ENCODE data around the gene YTHDF1. TPM values are rescaled to one million over a fixed set of nuclear protein-coding genes. Genes with fewer than 3 reads are reported as not detected.

YTHDF1 gene
- polyA plus RNA-seq, 1 donor, result 31.7 TPM

DNA sequence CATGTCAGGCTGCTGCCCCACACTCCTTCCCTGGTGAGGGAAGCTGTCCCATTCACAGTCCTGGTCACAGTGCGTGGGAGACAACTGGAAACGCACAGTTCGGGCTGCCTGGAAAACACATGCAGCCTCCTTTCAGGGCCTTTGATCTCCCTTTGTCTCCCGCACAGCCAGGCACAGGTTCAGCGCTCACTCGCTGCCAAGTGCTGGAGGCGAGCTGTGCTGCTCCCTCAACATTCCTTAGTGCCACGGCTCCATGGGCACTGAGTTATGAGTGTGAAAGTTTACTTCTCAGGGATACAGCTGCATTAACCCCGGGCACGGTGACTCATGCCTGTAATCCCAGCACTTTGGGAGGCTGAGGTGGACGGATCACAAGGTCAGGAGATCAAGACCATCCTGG, 9.1 kb downstream of the YTHDF1 start:
- no peak for DNase-seq

DNA sequence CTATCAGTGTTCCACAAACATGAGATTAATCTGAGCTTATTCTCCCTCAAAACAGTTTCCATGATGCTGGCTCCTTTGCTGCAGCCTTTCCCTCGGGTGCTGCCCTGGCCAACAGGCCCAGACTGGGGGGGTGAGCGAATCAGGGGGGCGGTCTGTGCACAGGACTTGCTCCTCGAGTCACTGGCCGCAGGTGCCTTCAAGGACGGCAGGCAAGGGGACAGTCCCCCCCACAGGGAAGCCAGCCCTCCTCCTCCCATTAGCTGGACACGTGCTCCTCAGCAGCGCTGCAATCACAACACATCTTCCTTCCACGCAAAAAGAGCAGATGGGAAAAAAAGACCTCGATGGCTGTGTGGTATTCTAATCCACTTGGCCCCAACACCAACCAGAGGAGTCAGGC, 10.0 kb downstream of the YTHDF1 start:
- DNase-seq, result no peak

DNA sequence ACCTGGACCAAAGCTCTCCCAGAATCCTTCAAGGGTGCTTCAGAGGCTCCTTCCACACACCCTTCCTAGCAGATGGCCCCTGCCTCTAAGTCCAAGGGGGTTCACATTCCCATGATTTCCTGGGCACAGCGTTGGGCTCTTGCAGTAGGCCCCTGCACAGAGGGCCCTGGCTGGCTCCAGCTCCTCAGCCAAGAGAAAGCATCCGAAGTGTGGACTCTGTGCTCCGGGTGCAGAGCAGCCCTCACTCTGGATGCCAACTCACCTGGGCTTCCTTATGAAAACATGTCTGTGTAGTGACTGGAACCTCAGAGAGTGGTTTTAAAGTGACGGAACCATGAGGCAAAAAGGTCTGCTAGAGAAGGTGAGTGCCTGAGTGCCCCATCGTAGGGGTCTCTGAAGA, 11.6 kb downstream of the YTHDF1 start:
- no peak for DNase-seq

DNA sequence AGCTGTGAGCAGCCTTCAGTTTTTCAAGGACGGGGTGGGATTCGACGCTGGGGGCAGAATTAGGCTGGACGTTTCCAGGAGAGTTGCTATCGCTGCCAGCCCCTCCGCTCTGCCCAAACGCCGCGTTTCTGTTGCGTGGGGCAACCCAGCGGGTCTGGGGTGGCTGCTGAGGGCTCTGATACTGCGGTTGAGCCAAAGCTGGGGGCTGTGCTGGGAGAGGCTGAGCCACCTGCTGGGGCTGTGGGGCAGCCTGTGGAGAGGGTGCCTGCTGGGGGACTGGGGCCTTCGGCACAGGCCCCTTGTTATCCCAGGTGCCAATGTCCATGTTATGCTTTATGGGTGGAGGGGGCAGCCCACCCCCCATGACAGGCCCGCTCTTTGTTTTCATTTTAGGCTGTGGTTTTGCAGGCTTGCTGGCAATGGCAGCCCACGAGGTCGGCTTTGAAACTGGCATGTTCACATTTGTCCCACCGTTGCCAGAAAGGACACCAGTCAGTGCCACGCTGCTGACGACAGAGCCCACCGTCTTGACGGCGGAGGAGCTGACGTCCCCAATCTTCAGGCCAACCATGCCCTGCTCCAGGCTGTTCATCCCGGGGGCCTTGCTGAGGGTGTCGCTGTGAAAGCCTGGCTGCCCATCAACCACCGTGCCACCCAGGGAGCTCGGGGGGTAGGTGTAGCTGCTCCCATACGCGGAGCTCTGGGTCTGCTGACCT, 13.0 kb downstream of the YTHDF1 start:
- no peak for DNase-seq

DNA sequence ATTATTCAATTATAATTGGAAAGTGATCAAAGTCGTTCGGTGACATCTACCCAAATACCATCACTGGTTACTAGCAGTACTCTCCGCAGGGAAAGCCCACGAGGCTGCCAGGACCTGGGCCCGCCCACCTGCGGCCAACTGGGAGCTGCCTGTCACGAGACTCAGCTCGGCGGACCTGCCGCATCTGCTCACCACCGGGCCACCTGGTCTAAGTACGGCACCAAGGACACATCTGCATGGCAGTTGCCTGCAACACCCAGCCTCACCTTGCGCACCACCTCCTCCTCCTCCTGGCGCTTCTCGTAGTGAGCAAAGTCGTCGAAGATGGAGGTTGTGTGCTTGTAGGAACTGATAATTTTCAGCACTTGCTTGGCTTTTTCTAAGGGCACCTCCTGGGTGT, 13.9 kb downstream of the YTHDF1 start:
- no peak for DNase-seq

DNA sequence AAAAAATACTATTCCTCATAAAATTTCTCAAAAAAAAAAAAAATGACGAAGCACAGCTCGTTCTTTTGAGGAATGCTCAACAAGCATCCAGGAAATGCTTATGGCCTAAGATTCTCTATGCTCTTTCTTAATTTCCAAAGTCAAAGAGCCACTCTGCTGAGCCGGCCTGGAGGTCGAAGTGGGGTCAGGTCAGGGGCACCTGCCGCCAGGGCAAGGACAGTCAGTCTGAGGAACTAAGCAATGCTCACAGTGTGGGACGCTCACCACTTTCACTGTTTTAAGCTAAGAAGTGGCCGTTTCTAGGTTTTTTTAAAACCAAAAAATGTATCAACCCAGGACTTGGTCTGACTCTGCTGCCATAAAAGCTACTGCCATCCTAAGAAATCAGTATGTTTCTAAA, 17.3 kb downstream of the YTHDF1 start:
- DNase-seq, result no peak

DNA sequence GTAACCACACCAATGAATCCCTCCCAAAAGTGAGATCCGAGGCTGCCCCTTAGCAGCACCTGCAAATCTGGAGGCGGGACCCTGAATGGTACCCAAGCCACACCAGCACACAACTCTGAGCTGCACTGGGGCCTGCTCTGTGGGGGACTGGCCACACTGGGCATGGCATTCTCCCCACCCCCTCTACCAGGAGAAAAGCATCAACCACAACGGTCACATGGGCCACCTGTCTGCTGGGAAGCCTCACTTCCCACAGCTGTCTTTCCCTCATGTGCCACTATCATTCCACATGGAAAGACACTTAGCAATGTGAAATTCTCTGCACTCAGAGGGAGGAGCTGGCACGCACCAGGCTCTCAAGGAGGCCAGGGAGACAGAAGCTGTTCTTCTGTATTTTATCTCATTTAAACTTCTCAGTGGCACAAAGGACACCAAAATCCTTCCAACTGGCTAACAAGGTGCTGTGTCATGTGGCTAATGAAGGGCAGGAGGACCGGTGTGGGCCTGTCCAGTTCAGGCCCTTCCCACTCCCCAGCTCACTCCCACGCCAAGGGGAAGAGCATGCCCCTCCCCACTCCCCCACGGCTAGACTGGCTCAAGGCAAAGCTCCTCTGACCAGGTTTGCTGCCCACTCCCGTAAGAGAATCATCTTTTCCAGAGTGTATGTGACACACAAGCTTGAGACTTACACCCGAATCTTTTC, 19.0 kb downstream of the YTHDF1 start:
- no peak for DNase-seq

DNA sequence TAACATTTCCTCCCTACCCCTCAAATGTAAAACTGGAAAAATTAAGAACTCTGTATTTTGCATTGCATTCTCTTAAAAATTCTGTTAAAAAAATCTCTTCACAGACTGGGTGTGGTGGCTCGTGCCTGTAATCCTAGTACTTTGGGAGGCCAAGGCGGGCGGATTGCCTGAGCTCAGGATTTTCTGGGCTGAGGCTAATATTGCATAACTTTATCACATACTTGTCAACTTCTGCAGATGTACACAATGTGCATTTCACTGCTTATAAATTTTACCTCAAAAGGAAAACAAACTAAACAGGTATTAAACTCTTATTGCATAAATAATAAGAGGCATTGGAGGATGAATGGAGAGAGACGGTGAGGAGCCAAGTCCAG, 21.1 kb downstream of the YTHDF1 start:
- DNase-seq, result no peak

DNA sequence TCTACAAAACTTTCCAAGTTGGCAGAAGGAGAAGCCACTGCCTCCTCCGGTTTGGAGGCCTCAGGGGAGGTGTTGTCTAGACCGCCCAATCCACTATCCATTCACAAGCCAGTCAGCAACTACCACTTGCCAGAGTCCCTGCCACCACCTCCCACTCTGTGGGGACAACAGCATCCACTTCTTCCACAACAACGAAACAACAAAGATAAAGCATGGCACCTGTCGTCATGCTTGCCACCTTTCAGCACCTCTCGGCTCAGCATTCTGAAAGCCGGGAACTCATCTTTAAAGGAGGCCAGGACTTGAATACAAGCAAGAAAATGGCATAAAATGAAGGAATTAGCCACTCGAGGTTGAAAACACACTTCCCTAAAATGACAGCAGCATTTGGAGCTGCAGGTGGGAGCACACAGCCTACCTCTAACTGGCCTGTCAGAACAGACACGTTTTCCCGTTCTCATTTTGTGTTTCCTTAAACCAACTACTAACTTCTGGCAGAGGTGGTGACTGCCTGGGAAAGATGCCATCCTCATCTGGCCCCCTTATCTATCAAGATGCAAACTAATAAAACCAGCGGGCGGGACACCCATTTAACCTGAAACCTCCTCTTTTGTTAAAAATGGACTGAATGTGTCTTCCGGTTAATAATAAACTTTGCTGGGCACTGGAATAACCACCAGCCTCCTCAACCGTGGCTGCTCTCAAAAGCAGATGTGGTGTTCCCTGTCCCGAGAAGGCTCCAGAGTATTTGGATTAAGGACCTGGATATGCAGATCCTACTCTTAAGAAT, 21.7 kb downstream of the YTHDF1 start:
- no peak for DNase-seq

DNA sequence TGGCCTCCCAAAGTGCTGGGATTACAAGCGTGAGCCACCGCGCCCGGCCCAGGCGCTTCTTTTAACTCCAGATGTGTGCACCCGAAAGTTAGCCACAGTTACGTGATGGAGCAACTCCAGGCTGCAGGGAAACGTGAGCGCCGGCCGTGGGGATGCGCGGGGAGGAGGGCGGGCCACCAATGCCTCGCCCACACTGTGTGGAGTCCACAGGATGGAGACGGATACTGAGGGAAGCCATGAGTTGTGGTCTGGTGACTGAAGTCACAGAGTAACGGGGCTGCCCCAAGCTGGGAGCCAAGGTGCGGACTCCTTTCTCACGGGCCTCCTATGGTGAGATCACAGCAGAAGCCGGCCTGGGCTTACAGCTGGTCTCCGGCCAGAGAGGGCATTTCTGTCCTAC, 23.2 kb downstream of the YTHDF1 start:
- DNase-seq, result no peak

DNA sequence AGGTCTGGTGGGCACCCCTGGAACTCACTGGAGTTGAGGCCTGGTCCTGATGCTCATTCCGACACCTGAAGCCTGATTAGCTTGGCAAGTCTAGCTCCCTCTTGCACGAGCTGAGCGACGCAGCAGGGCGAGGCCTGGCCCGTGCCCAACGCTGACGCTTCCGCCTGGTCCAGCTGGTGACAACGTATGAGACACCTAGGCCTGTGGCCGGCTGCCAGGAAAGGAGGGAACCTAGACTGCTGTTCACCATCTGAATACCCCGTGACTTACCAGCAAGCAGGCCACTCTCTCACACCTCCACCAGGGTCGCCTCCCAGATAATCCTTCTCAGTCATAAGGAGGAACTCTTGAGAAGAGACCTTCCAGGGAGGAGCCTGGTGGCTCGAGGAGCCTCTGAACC, 24.5 kb downstream of the YTHDF1 start:
- DNase-seq, result no peak

DNA sequence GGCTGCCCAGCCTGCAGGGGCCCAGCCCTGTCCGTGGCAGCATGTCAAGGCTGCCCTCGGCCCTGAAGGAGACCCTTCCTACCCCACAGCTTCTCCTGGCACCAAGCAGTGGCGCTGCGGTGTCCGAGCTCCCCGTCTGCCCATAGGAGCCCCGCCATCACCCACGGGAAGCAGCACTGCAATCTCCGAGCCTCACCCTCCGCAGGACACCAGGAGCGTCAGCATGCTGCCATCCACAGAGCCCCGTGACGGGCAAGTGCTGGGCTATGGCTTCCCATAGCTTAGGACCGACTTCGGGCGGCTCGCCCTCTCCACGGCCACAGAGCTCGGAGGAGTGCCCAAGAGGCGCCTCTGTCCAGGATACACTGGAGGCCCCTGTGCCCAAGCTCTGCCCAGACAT, 25.1 kb downstream of the YTHDF1 start:
- DNase-seq, result no peak

DNA sequence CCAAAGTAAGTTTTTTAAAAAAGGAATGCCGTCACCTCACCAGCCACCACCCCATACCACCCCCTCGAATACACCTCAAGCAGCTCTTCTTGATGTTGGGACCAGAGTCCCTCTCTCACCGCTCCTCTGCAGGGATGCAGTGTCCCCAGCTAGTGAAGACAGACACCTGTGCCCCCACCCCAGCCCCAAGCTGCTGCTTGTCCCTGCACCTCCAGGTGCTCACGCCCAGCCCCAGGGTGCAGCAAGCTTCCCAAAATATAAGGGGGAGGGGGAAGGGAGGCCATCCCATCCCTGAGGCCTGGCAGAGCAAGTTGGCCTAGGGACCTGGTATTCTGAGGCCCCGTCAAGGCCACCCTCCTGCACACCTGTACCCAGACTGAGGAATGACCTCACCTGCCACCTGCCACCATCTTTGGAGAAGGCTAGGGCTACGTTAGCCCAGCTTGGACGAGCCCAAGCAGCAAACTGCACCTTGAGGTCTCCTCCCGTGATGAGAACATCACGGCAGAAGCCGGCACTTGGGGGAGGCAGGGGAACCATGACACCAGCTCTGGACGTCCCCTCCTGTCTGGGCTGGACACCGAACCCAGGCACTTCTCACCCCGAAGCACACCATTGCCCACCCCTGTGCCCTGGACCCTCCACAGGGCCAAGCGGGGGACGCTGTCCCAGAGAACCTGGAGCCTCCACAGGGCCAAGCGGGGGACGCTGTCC, 25.9 kb downstream of the YTHDF1 start:
- no peak for DNase-seq

DNA sequence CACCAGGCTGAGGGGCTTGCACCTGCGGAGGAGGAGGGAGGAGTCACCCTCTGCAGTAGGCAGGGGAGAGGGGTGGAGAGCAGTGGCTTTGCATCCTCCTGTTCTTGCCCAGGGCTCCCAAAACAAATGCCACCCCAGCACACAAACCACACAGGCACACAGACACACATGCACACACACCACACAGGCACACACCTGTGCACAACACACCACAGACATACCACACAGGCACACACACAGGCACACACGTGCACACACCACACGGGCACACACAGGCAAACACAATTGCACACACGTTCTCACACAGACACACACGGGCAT, 26.6 kb downstream of the YTHDF1 start:
- DNase-seq, result no peak

DNA sequence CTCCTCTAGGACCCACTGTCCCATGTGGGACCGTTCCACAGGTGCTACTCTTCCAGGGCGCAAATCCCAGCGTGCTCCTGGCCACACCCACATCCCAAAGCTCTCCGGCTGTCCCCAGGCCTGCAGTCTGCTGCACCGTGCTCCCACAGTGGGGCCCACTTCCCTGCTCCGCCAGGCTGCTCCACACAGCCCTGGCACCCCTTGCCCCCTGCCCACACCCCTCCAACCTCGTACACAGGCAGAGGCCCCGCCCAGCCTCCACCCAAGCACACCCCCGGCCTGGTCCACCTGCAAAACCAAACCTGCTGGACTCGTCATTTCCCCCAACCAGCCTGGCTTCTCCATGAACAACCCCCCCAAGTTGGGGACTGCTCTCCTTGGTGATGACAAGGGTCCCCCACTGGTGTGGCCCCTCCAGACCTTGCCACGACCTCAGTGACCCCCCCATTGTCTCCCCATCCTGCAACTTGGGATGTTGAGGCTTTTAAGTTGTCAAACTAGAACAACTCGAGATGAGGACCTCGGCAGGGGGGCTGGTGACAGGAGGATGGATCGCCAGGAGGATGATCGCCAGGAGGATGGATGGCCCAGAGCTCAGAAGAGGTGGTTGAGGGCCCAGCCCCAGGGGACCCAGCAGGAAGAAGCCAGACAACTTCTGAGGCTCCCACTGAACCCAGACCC, 27.1 kb downstream of the YTHDF1 start:
- no peak for DNase-seq

DNA sequence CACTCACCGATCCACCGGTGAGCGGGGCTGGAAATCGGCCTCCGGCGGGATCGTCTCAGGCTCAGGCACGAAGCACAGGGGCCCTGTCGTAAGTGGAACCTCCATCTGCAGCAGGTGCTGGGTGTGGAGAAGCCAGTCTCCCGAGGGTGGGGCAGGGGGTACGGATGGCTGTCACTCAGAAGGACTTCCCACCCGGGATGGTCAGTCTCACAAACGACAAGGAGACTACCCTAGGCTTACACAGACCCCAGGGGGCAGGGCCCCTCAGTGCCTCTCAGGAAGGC, 27.8 kb downstream of the YTHDF1 start:
- DNase-seq, result no peak

DNA sequence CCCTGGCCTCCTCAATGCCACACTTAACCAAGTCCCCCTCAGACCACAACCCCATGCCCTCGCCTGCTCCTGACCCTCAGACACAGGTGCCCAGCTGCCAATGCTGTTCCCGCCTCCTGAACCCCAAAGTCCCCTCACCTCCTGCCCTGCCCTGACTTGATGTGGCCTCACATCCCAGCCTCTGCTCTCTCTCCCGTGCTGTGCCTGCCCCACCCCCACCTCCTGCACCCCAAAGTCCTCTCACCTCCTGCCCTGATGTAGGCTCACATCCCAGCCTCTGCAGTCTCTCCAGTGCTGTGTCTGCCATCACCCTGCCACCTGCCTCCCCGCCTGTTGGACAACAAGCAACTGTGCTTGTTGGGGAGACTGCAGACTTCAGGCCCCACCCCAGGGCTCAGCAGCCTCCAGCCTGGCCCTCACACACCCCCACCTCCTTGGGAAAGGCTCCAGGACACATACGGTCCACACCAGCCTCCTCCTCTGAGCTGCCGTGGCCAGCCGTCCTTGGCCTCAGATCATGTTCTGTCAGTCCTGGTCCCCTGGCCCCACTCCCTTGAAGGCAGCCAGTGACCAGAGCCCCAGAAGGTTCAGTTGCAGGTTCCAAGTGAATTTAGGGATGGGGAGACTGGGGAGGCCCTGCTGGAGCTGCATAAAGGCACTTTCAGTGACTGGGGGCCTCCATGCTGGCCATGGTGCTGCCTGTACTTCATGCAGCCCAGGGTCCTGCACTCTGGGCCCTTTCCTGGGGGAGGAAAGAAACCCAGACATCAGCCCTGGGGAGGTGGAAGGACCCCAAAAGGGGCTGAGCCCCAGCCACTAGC, 28.4 kb downstream of the YTHDF1 start:
- no peak for DNase-seq

DNA sequence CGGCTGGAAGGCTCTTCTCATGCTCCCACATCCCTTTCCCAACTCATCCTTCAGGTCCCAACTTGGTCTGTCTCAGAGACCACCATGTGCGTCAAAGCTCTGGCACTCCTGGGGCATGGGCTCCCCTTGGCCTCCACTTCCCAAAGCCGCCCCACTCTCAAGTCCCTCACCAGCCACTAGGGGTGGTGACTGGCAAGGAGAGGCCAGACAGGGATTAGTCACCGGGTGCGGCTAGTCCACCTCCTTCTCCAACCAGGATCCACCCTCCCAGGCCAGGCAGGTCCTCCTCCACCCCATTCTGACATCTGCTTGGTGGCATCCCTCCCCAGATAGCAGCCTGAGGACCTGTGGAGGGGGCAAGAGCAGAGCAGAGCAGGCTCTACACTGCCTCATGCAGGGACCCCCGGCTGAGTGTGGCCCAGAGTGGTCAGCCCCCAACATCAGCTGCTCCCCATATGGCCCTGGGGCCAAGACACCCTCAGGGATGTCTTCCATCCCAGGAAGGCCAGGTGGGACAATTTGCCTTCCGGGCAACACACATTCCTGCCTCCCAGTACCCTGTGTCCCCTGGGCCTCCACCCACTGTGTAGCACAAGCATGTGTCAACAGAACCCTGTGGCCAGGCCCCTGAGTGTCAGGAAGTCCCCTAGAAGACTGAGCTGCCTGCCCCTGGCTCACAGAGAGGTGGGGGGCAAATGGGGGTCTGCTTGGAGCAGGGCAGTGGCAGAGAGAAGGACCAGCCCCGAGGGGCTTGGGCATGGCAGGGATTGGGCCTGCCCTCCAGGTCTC, 29.2 kb downstream of the YTHDF1 start:
- no peak for DNase-seq

DNA sequence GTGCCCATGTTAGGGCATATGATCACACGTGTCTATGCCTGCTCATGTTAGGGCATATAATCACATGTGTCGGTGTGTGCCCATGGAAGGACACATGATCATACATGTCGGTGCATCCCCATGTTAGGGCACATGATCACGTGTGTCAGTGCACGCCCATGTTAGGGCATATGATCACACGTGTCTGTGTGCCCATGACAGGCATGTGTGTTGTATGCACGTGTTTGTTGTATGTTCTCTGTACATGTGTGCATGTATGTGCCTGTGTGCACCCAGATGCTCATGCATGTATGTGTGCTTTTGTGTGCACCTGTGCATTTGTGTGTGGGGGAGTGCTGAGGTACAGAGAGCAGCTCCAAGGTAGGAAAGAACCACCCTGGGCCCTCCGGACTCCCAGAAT, 29.8 kb downstream of the YTHDF1 start:
- no peak for DNase-seq

DNA sequence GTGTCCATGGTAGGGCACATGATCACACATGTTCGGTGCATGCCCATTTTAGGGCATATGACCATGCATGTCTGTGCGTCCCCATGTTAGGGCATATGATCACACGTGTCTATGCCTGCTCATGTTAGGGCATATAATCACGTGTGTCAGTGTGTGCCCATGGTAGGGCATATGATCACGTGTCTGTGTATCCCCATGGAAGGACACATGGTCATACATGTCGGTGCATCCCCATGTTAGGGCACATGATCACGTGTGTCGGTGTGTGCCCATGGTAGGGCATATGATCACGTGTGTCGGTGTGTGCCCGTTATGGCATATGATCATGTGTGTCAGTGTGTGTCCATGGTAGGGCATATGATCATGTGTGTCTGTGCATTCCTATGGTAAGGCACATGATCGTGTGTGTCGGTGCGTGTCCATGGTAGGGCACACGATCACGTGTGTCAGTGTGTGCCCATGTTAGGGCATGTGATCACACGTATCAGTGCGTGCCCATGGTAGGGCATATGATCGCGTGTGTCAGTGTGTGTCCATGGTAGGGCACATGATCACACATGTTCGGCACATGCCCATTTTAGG, 30.6 kb downstream of the YTHDF1 start:
- no peak for DNase-seq
